SU-DHL-6 (cell line): ENCODE measurements around the gene MX1.

Experiments used
- CTCF ChIP-seq: fragments of 200-600 bp; sonication (generic); IDR thresholded peaks from one replicate; pipeline ENCODE4 v1.5.1; 2017; ENCODE audit warnings: antibody characterized with exemption, mild to moderate bottlenecking, low read length, moderate library complexity; ENCODE audit not compliant: insufficient read depth, poor library complexity, severe bottlenecking
- EZH2phosphoT487 ChIP-seq: fragments of 200-600 bp; sonication (generic), shearing (Covaris generic); conservative IDR thresholded peaks from 2 replicates; pipeline ENCODE4 v1.6.1; 2018; ENCODE audit warnings: mild to moderate bottlenecking, antibody characterized with exemption, low read length, moderate library complexity, mixed read lengths

- no peak for TF ChIP-seq CTCF
- no peak for TF ChIP-seq EZH2phosphoT487
Observed at GRCh38 chr21:41396558-41397075, 29.4 kb upstream of the MX1 start.
